Endothelial cell of umbilical vein (primary cell): ENCODE data around the gene ACBD6. TPM values are rescaled to one million over a fixed set of nuclear protein-coding genes. Genes with fewer than 3 reads are reported as not detected.

Experiments
- BruUV-seq: library from RNA; stranded (reverse); fragments of 400-500 nt; replicated peaks from 2 replicates; lab custom pipeline; 2021; lab: Mats Ljungman, UMichigan
- CTCF ChIA-PET: fragments of 300-600, 350-600 bp; sonication (Branson Sonifier 250); formaldehyde crosslinking; loops from one replicate; lab custom pipeline; 2021; ENCODE audit warnings: antibody characterized with exemption, inconsistent platforms; lab: Charles Lee
- POLR2A ChIA-PET: fragments of 300-600, 350-600 bp; sonication (Branson Sonifier 250); formaldehyde crosslinking; loops from one replicate; lab custom pipeline; 2021; ENCODE audit warnings: antibody characterized with exemption, inconsistent platforms; lab: Charles Lee
- DNase-seq: peaks from one replicate; pipeline ENCODE4 v3.0.0-alpha.2; 2011; ENCODE audit warnings: low read depth, low spot score
- FAIRE-seq: peaks from 2 replicates; lab custom pipeline; 2011; peaks lifted over from hg19 to GRCh38; lab: Jason Lieb, UNC
- H2AFZ ChIP-seq: 2 replicates; pipeline ENCODE4 v1.6.0; 2012; ENCODE audit warnings: low read depth, low read length, control low read depth, inconsistent platforms
- H3K27ac ChIP-seq: 2 replicates; pipeline ENCODE4 v1.5.1; 2011; ENCODE audit warnings: low read depth, mild to moderate bottlenecking, control low read depth, low read length, moderate library complexity; ENCODE audit not compliant: insufficient read depth
- H3K27me3 ChIP-seq, 2 experiments: 2 replicates each; pipeline versions ENCODE4 v1.6.0 to v1.6.1; 2011; ENCODE audit warnings: low read length in 2 of 2, mixed read lengths in 1 of 2; ENCODE audit not compliant: control insufficient read depth in 2 of 2, insufficient read depth in 2 of 2
- H3K36me3 ChIP-seq, 2 experiments: 2 replicates in 1 of 2; 3 replicates in 1 of 2; pipeline ENCODE4 v1.5.1; 2011; ENCODE audit warnings: low read length in 2 of 2, mild to moderate bottlenecking in 1 of 2, moderate library complexity in 1 of 2; ENCODE audit not compliant: control insufficient read depth in 2 of 2, insufficient read depth in 2 of 2; ENCODE audit errors: extremely low read depth in 1 of 2
- H3K4me1 ChIP-seq: 3 replicates; pipeline ENCODE4 v1.5.1; 2011; ENCODE audit warnings: mild to moderate bottlenecking, low read length; ENCODE audit not compliant: control insufficient read depth, insufficient read depth; ENCODE audit errors: extremely low read depth
- H3K4me2 ChIP-seq: 2 replicates; pipeline ENCODE4 v1.6.1; 2011; ENCODE audit warnings: low read length, control low read depth, mixed read lengths; ENCODE audit not compliant: insufficient read depth
- H3K4me3 ChIP-seq, 3 experiments: fragments of 200-600 bp in 1 of 3; sonication (generic), shearing (Covaris generic) in 1 of 3; replicated peaks in 1 of 3; 2 replicates each; pipeline ENCODE4 v1.5.1; 2011 to 2016; ENCODE audit warnings: control low read depth in 3 of 3, low read length in 3 of 3, mild to moderate bottlenecking in 2 of 3, inconsistent platforms in 1 of 3, low read depth in 1 of 3, moderate library complexity in 1 of 3; ENCODE audit not compliant: insufficient read depth in 1 of 3
- H3K79me2 ChIP-seq: 2 replicates; pipeline ENCODE4 v1.6.0; 2012; ENCODE audit warnings: low read length, inconsistent platforms; ENCODE audit not compliant: control insufficient read depth, insufficient read depth
- H3K9ac ChIP-seq: replicated peaks from 2 replicates; pipeline ENCODE3; 2011; ENCODE audit warnings: low read length, control low read depth; ENCODE audit not compliant: insufficient read depth; ENCODE audit errors: extremely low read depth
- H3K9me1 ChIP-seq: replicated peaks from 3 replicates; pipeline ENCODE4 v1.6.0; 2011; ENCODE audit warnings: mild to moderate bottlenecking, low read length; ENCODE audit not compliant: control insufficient read depth, insufficient read depth; ENCODE audit errors: extremely low read depth
- H3K9me3 ChIP-seq: replicated peaks from 2 replicates; pipeline ENCODE4 v1.5.1; 2012; ENCODE audit warnings: low read length, inconsistent platforms; ENCODE audit not compliant: control insufficient read depth, insufficient read depth
- H4K20me1 ChIP-seq: replicated peaks from 2 replicates; pipeline ENCODE3; 2011; ENCODE audit warnings: mild to moderate bottlenecking, low read length; ENCODE audit not compliant: control insufficient read depth, insufficient read depth; ENCODE audit errors: extremely low read depth
- CTCF ChIP-seq, 2 donors: IDR thresholded peaks; 1 replicate in 1 of 2; 2 replicates in 1 of 2; pipeline ENCODE4 v1.5.1; 2011; ENCODE audit warnings: low read length in 2 of 2, mild to moderate bottlenecking in 2 of 2, moderate library complexity in 2 of 2, control low read depth in 1 of 2, inconsistent platforms in 1 of 2, low read depth in 1 of 2; ENCODE audit not compliant: insufficient read depth in 1 of 2; ENCODE audit errors: extremely low read depth in 1 of 2
- EZH2 ChIP-seq: IDR thresholded peaks from 2 replicates; pipeline ENCODE4 v1.6.1; 2012; ENCODE audit warnings: borderline replicate concordance, low read depth, mild to moderate bottlenecking, moderate library complexity, low read length, inconsistent platforms; ENCODE audit not compliant: severe bottlenecking
- MAX ChIP-seq: IDR thresholded peaks from 2 replicates; pipeline ENCODE4 v1.6.1; 2011; ENCODE audit not compliant: insufficient read depth, insufficient read length
- POLR2AphosphoS5 ChIP-seq: IDR thresholded peaks from 2 replicates; pipeline ENCODE4 v1.6.1; 2012; ENCODE audit warnings: low read depth, mild to moderate bottlenecking, control low read depth, low read length, moderate library complexity; ENCODE audit not compliant: insufficient read depth
- dilution Hi-C: fragments of 300-500 bp; cut with MboI; formaldehyde crosslinking; loops from one replicate; pipeline ENCODE4 v1.15.0; 2019; ENCODE audit warnings: low sequenced_read_pairs; ENCODE audit not compliant: extremely low pct_ligation_motif_present
- intact Hi-C: fragments of 100-400 bp; cut with micrococcal nuclease; formaldehyde crosslinking; loops from one replicate; pipeline ENCODE4 v1.10.0; 2022
- polyA plus RNA-seq, 4 experiments: library from polyadenylated mRNA; depleted of rRNA in 3 of 4; stranded (reverse) in 3 of 4; unstranded in 1 of 4; fragments of >200 nt; gene quantifications; 2 replicates each; pipeline versions ENCODE4 v1.2.1 to v1.2.3, GENCODE V29; 2011 to 2012; ENCODE audit warnings: missing spikeins in 1 of 4
- total RNA-seq: library from RNA; stranded (reverse); gene quantifications from 2 replicates; pipeline ENCODE4 v1.2.3, GENCODE V29; 2021

The ACBD6 gene
- total and polyA plus RNA-seq, 2 donors (not counting 3 experiments of a cell fraction or from before 2014, with no cell fraction given), result 55.6 to 56.4 TPM

- Histone ChIP-seq H3K4me1 (peaks cover 4% of the 10 kb centered on the region), H3K4me2 (no peak overlapping the region), H3K79me2 (no peaks in the 10 kb centered on the region), H3K9me1 (no peaks in the 10 kb centered on the region), H3K9me3 (no peaks in the 10 kb centered on the region), H3K9ac (no peak overlapping the region), H3K27ac (no peak overlapping the region), H2AFZ (no peak overlapping the region), H3K4me3 (no peak overlapping the region), H3K27me3 (peaks cover 72 to 78% of the 10 kb centered on the region in 2 experiments), H4K20me1 (no peaks in the 10 kb centered on the region), H3K36me3 (no peaks in the 10 kb centered on the region)
- DNase-seq (no peak), FAIRE-seq (no peak)
- TF ChIP-seq EZH2 (peak; percentile 25), POLR2AphosphoS5 (no peak)
- intact Hi-C loops (no loop called here), dilution Hi-C loops (no loop called here)
- ChIA-PET CTCF (interaction anchor here (0.8 to 3.1 kb wide), 3 partner anchors 10 to 239 kb away, joined by 3 to 9 read pairs (median 4); no protein-coding TSS in a partner anchor), POLR2A (interaction anchor here (0.8 kb wide), 1 partner anchor 307 kb away, joined by 3 read pairs; no protein-coding TSS in a partner anchor)
- BruUV-seq, result no TSS peak
Observed at GRCh38 chr1:180239145-180240096, 263.0 kb downstream of the ACBD6 start.

GRCh38 chr1:180238675-180239074 lies 263.7 kb downstream of the ACBD6 start:
- Histone ChIP-seq H3K4me1 (peaks cover 4% of the 10 kb centered on the region), H3K4me3 (no peak overlapping the region), H3K9me1 (no peaks in the 10 kb centered on the region), H3K9me3 (no peaks in the 10 kb centered on the region), H3K4me2 (no peak overlapping the region), H3K9ac (no peak overlapping the region), H3K79me2 (no peaks in the 10 kb centered on the region), H3K27ac (no peak overlapping the region), H3K36me3 (no peaks in the 10 kb centered on the region), H4K20me1 (no peaks in the 10 kb centered on the region), H3K27me3 (peaks cover 77 to 84% of the 10 kb centered on the region in 2 experiments), H2AFZ (no peak overlapping the region)
- FAIRE-seq, result peak; percentile 21
- no TSS peak for BruUV-seq
- TF ChIP-seq POLR2AphosphoS5, result no peak
- TF ChIP-seq CTCF (IDR thresholded peaks at IDR 0.05; ENCODE audit: extremely low read depth in 1 of 2, insufficient read depth in 1 of 2, low read depth in 1 of 2, low read length in 2 of 2), result no peak
- TF ChIP-seq EZH2, result peak; percentile 27
- no peak for TF ChIP-seq MAX
- ChIA-PET POLR2A (no interaction called here), CTCF (interaction anchor here (3.1 kb wide), 1 partner anchor 14 kb away, joined by 9 read pairs; no protein-coding TSS in a partner anchor)
- dilution Hi-C loops (no loop called here), intact Hi-C loops (no loop called here)
- no peak for DNase-seq
